Right lobe of liver (tissue), 4 donors: Measurements from ENCODE around the gene VDR.

ENCODE experiments used
- CTCF ChIP-seq, 4 donors: fragments of 200-600 bp in 3 of 4; fragments of 450-650 bp in 1 of 4; IDR thresholded peaks; one replicate each; pipeline versions ENCODE4 v1.5.1 to v1.8.0; 2016 to 2022; ENCODE audit warnings: antibody characterized with exemption in 4 of 4, mild to moderate bottlenecking in 2 of 4
- POLR2A ChIP-seq: fragments of 450-650 bp; IDR thresholded peaks from one replicate; pipeline ENCODE4 v1.6.1; 2017; ENCODE audit warnings: antibody characterized with exemption, mild to moderate bottlenecking
- donor health status: DM: no; HTN: no; CAD: no.
- donor health status: DM: no; HTN: no; CAD: no.
- donor health status: DM: no; HTN: yes; CAD: no.

- TF ChIP-seq CTCF (IDR thresholded peaks at IDR 0.05) (no peak), POLR2A (no peak)
These were observed 6.2 kb upstream of the VDR start for GRCh38 chr12:47910981-47911380.
